DND-41 (cell line): ENCODE measurements around the gene RBMS3.

Source experiments
- EZH2 ChIP-seq: IDR thresholded peaks from 3 replicates; pipeline ENCODE4 v1.6.1; 2012; ENCODE audit warnings: borderline replicate concordance, low read depth, mild to moderate bottlenecking, moderate library complexity, low read length, inconsistent platforms; ENCODE audit not compliant: severe bottlenecking
- TF ChIP-seq, protein P1 (sequence below): IDR thresholded peaks from 2 replicates; pipeline ENCODE4 v1.5.1; 2012; ENCODE audit warnings: borderline replicate concordance, low read length, moderate library complexity, mild to moderate bottlenecking; ENCODE audit not compliant: poor library complexity, severe bottlenecking; ENCODE audit errors: extremely low read depth

DNA sequence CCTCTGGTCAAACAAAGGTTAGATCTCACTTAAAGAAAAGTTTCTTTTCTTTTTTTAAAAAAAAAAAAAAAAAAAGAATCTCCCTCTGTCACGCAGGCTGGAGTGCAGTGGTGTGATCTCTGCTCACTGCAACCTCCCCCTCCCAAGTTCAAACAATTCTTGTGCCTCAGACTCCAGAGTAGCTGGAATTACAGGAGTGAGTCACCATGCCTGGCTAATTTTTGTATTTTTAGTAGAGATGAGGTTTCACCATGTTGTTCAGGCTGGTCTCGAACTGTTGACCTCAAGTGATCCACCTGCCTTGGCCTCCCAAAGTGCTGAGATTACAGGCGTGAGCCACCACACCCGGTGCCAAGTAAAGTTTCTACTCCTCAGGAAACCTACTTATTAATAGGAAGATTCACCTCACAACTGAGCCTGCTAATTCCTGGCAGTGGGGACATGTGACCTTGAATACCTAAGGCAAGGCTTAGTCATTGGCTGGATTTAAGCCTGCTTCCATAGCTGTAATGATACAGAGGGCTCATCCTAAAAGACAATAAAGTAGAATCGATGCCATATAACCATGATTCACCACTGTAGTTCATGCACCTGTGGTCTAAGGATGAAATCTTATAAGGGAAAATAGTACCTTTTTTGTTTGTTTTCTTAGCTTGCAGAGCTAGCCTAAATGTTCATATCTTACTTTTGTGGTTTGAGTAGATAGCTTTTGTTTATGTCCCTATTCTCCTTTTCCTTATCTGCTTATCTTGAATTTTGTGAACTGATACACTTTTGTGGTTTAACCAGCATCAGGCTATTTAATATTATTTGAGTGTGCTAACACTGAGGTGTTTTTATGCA, 24.8 kb upstream of the RBMS3 start:
- TF ChIP-seq, protein P1, sequence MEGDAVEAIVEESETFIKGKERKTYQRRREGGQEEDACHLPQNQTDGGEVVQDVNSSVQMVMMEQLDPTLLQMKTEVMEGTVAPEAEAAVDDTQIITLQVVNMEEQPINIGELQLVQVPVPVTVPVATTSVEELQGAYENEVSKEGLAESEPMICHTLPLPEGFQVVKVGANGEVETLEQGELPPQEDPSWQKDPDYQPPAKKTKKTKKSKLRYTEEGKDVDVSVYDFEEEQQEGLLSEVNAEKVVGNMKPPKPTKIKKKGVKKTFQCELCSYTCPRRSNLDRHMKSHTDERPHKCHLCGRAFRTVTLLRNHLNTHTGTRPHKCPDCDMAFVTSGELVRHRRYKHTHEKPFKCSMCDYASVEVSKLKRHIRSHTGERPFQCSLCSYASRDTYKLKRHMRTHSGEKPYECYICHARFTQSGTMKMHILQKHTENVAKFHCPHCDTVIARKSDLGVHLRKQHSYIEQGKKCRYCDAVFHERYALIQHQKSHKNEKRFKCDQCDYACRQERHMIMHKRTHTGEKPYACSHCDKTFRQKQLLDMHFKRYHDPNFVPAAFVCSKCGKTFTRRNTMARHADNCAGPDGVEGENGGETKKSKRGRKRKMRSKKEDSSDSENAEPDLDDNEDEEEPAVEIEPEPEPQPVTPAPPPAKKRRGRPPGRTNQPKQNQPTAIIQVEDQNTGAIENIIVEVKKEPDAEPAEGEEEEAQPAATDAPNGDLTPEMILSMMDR, result no peak
- TF ChIP-seq EZH2, result no peak
